Loucy (cell line): Measurements from ENCODE around the gene MCEMP1.

Source experiments
- H2AFZ ChIP-seq: fragments of 200-600 bp; sonication (generic); 2 replicates; pipeline ENCODE4 v1.6.0; 2016; ENCODE audit warnings: antibody characterized with exemption, mild to moderate bottlenecking, low read length, moderate library complexity
- H3F3A ChIP-seq: fragments of 200-600 bp; 2 replicates; pipeline ENCODE4 v1.6.0; 2016; ENCODE audit warnings: antibody characterized with exemption, low read depth, mild to moderate bottlenecking
- H3K27me3 ChIP-seq: fragments of 200-600 bp; sonication (generic); 2 replicates; pipeline ENCODE4 v1.6.1; 2014; ENCODE audit warnings: low read length, mild to moderate bottlenecking; ENCODE audit not compliant: insufficient read depth, poor library complexity, severe bottlenecking
- H3K36me3 ChIP-seq: fragments of 200-600 bp; sonication (generic); 2 replicates; pipeline ENCODE4 v1.6.1; 2016; ENCODE audit warnings: low read length; ENCODE audit not compliant: insufficient read depth
- H3K4me1 ChIP-seq: fragments of 200-600 bp; sonication (generic); 2 replicates; pipeline ENCODE4 v1.5.1; 2014; ENCODE audit warnings: low read length, mild to moderate bottlenecking; ENCODE audit not compliant: insufficient read depth, poor library complexity, severe bottlenecking
- H3K4me2 ChIP-seq: fragments of 200-600 bp; sonication (generic); 2 replicates; pipeline ENCODE4 v1.6.0; 2014; ENCODE audit warnings: antibody characterized with exemption, low read length, low read depth, mild to moderate bottlenecking; ENCODE audit not compliant: poor library complexity, severe bottlenecking
- H3K4me3 ChIP-seq: fragments of 200-600 bp; sonication (generic); 2 replicates; pipeline ENCODE4 v1.5.1; 2014; ENCODE audit warnings: low read length, mild to moderate bottlenecking, mixed read lengths; ENCODE audit not compliant: poor library complexity, severe bottlenecking
- H3K79me2 ChIP-seq: fragments of 200-600 bp; sonication (generic); 2 replicates; pipeline ENCODE4 v1.6.1; 2014; ENCODE audit warnings: low read length; ENCODE audit not compliant: insufficient read depth
- H3K9ac ChIP-seq: fragments of 200-600 bp; sonication (generic); 2 replicates; pipeline ENCODE4 v1.6.0; 2014; ENCODE audit warnings: mild to moderate bottlenecking, low read depth, low read length, moderate library complexity; ENCODE audit not compliant: poor library complexity, severe bottlenecking
- H3K9me2 ChIP-seq: fragments of 200-600 bp; sonication (generic); replicated peaks from 2 replicates; pipeline ENCODE4 v1.6.1; 2016; ENCODE audit warnings: low read depth, low read length, mixed read lengths
- H3K9me3 ChIP-seq: fragments of 200-600 bp; sonication (generic); 2 replicates; pipeline ENCODE4 v1.6.1; 2014; ENCODE audit warnings: mild to moderate bottlenecking, antibody characterized with exemption, low read length, low read depth; ENCODE audit not compliant: insufficient read depth
- H4K20me1 ChIP-seq: fragments of 200-600 bp; sonication (generic); 2 replicates; pipeline ENCODE4 v1.6.0; 2014; ENCODE audit warnings: antibody characterized with exemption, low read length, mild to moderate bottlenecking; ENCODE audit not compliant: insufficient read depth, poor library complexity, severe bottlenecking
- CTCF ChIP-seq: fragments of 200-600 bp; sonication (generic); conservative IDR thresholded peaks from 2 replicates; pipeline ENCODE4 v1.5.1; 2014; ENCODE audit warnings: mild to moderate bottlenecking, antibody characterized with exemption, low read length
- EZH2phosphoT487 ChIP-seq: fragments of 200-600 bp; IDR thresholded peaks from 2 replicates; pipeline ENCODE4 v1.6.1; 2018; ENCODE audit warnings: antibody characterized with exemption, mild to moderate bottlenecking, moderate library complexity, borderline replicate concordance

Gene MCEMP1

GRCh38 chr19:7697721-7698287 lies 20.9 kb downstream of the MCEMP1 start:
- Histone ChIP-seq H3K4me3 (no peak overlapping the region), H3K9ac (no peak overlapping the region)
- TF ChIP-seq CTCF (no peak), EZH2phosphoT487 (no peak)

GRCh38 chr19:7698583-7698982 lies 21.7 kb downstream of the MCEMP1 start:
- Histone ChIP-seq H3K36me3 (no peaks in the 10 kb centered on the region), H3K79me2 (no peaks in the 10 kb centered on the region), H3K4me3 (no peak overlapping the region), H3F3A (no peaks in the 10 kb centered on the region), H2AFZ (no peak overlapping the region), H3K9me3 (no peaks in the 10 kb centered on the region), H3K9me2 (no peaks in the 10 kb centered on the region), H3K27me3 (no peaks in the 10 kb centered on the region), H3K4me2 (no peak overlapping the region), H3K4me1 (no peaks in the 10 kb centered on the region), H4K20me1 (no peaks in the 10 kb centered on the region), H3K9ac (no peak overlapping the region)
- TF ChIP-seq EZH2phosphoT487 (no peak), CTCF (no peak)

More at GRCh38 chr19:7697721-7698287, 20.9 kb downstream of the MCEMP1 start:
- H3K4me1 ChIP-seq, result no peaks in the 10 kb centered on the region
- H3K36me3 ChIP-seq, result no peaks in the 10 kb centered on the region
- H3K27me3 ChIP-seq, result no peaks in the 10 kb centered on the region
- H3K9me2 ChIP-seq, result no peaks in the 10 kb centered on the region
- no peaks in the 10 kb centered on the region for H4K20me1 ChIP-seq
- no peaks in the 10 kb centered on the region for H3K79me2 ChIP-seq
- H2AFZ ChIP-seq, result no peak overlapping the region
- H3K9me3 ChIP-seq, result no peaks in the 10 kb centered on the region
- H3K4me2 ChIP-seq, result no peak overlapping the region
- no peaks in the 10 kb centered on the region for H3F3A ChIP-seq

GRCh38 chr19:7699003-7699402 lies 22.1 kb downstream of the MCEMP1 start:
- TF ChIP-seq CTCF (no peak), EZH2phosphoT487 (no peak)
- Histone ChIP-seq H3K36me3 (no peaks in the 10 kb centered on the region), H3F3A (no peaks in the 10 kb centered on the region), H3K27me3 (no peaks in the 10 kb centered on the region), H3K4me2 (no peak overlapping the region), H4K20me1 (no peaks in the 10 kb centered on the region), H3K9me2 (no peaks in the 10 kb centered on the region), H3K4me3 (no peak overlapping the region), H3K4me1 (no peaks in the 10 kb centered on the region), H3K79me2 (no peaks in the 10 kb centered on the region), H3K9ac (no peak overlapping the region), H3K9me3 (no peaks in the 10 kb centered on the region), H2AFZ (no peak overlapping the region)
